ENCODE measurements around the gene EDRF1. TPM values are rescaled to one million over a fixed set of nuclear protein-coding genes. Genes with fewer than 3 reads are reported as not detected.

Gene EDRF1
- total RNA-seq, 2 experiments from 2014 or later: 117 to 232 TPM

GRCh38 chr10:125792342-125793300, 73.1 kb downstream of the EDRF1 start:
- POLR2A ChIA-PET: interaction anchor here (1.1 to 5.0 kb wide), 3 partner anchors 8 to 31 kb away, joined by 4 to 27 read pairs (median 5); partner anchors contain the start of genes BCCIP and UROS
- H3K36me3 ChIP-seq (ENCODE audit: insufficient read depth, low read length): peaks cover 34% of the 10 kb centered on the region
- H3K9me3 ChIP-seq (ENCODE audit: low read length): no peaks in the 10 kb centered on the region
- no peaks in the 10 kb centered on the region for H3K9me2 ChIP-seq (ENCODE audit: insufficient read depth, low read length)
- peaks cover 46% of the 10 kb centered on the region for H3K4me1 ChIP-seq (ENCODE audit: insufficient read depth, low read length, poor library complexity, severe bottlenecking)
- no peak for TF ChIP-seq EZH2phosphoT487 (IDR thresholded peaks at IDR 0.05; ENCODE audit: borderline replicate concordance, low read depth, low read length)
- no peak for TF ChIP-seq CTCF (conservative IDR thresholded peaks at IDR 0.05; ENCODE audit: low read length)
- intact Hi-C loops (cut with micrococcal nuclease; ENCODE audit: unreplicated experiment): no loop called here
- H3K79me2 ChIP-seq (ENCODE audit: insufficient read depth, low read depth, low read length): no peaks in the 10 kb centered on the region
- CTCF ChIA-PET (ENCODE audit: unreplicated experiment): no interaction called here
- H4K20me1 ChIP-seq (ENCODE audit: insufficient read depth, low read length): no peaks in the 10 kb centered on the region
- no peak for DNase-seq (ENCODE audit: low spot score)
- H2AFZ ChIP-seq (ENCODE audit: low read length): no peak overlapping the region
- no peak overlapping the region for H3K27ac ChIP-seq (ENCODE audit: low read depth, low read length, poor library complexity, severe bottlenecking)
- H3K4me3 ChIP-seq (ENCODE audit: low read depth, low read length, poor library complexity, severe bottlenecking): no peak overlapping the region
- BruUV-seq (replicated peaks): TSS peak; percentile 7
- H3K4me2 ChIP-seq (ENCODE audit: low read length): no peak overlapping the region

GRCh38 chr10:125795128-125795527, 75.6 kb downstream of the EDRF1 start:
- H4K20me1 ChIP-seq (ENCODE audit: insufficient read depth, low read length): no peaks in the 10 kb centered on the region
- no peak for TF ChIP-seq EZH2phosphoT487 (IDR thresholded peaks at IDR 0.05; ENCODE audit: borderline replicate concordance, low read depth, low read length)
- no peak for TF ChIP-seq CTCF (conservative IDR thresholded peaks at IDR 0.05; ENCODE audit: low read length)
- intact Hi-C loops (cut with micrococcal nuclease; ENCODE audit: unreplicated experiment): no loop called here
- no peak overlapping the region for H3K4me3 ChIP-seq (ENCODE audit: low read depth, low read length, poor library complexity, severe bottlenecking)
- peak overlapping the region; percentile 50 for H3K4me2 ChIP-seq (ENCODE audit: low read length)
- H3K79me2 ChIP-seq (ENCODE audit: insufficient read depth, low read depth, low read length): no peaks in the 10 kb centered on the region
- ChIA-PET CTCF (ENCODE audit: unreplicated experiment) (no interaction called here), POLR2A (interaction anchor here (0.6 to 5.0 kb wide), 11 partner anchors 9 to 1032 kb away, joined by 3 to 27 read pairs (median 4); partner anchors contain the start of genes BCCIP and UROS)
- H3K9me3 ChIP-seq (ENCODE audit: low read length): no peaks in the 10 kb centered on the region
- peak overlapping the region; percentile 77 for H3K27ac ChIP-seq (ENCODE audit: low read depth, low read length, poor library complexity, severe bottlenecking)
- H3K4me1 ChIP-seq (ENCODE audit: insufficient read depth, low read length, poor library complexity, severe bottlenecking): peaks cover 46% of the 10 kb centered on the region
- H2AFZ ChIP-seq (ENCODE audit: low read length): no peak overlapping the region
- no peak for DNase-seq (ENCODE audit: low spot score)
- peaks cover 34% of the 10 kb centered on the region for H3K36me3 ChIP-seq (ENCODE audit: insufficient read depth, low read length)
- H3K9me2 ChIP-seq (ENCODE audit: insufficient read depth, low read length): no peaks in the 10 kb centered on the region
- BruUV-seq (replicated peaks): no TSS peak
